Small intestine (tissue), 7 donors: ENCODE measurements around the gene CXCL1. TPM values are rescaled to one million over a fixed set of nuclear protein-coding genes. Genes with fewer than 3 reads are reported as not detected.

Experiments
- DNase-seq, 2 donors: peaks; one replicate each; pipeline versions ENCODE4 v3.0.0 to v3.0.0-alpha.2; 2013
- FAIRE-seq: peaks from 2 replicates; lab custom pipeline; 2012; peaks lifted over from hg19 to GRCh38; lab: Jason Lieb, UNC
- H3K27ac ChIP-seq, 3 donors: one replicate each; pipeline ENCODE4 v1.5.1; 2013; ENCODE audit warnings: low read length in 2 of 3, mild to moderate bottlenecking in 2 of 3, control low read depth in 1 of 3, inconsistent platforms in 1 of 3, low read depth in 1 of 3, moderate library complexity in 1 of 3
- H3K27me3 ChIP-seq, 3 donors: one replicate each; pipeline ENCODE4 v1.6.1; 2013; ENCODE audit warnings: low read length in 3 of 3, inconsistent platforms in 1 of 3; ENCODE audit not compliant: control insufficient read depth in 3 of 3, insufficient read depth in 3 of 3
- H3K36me3 ChIP-seq, 3 donors: one replicate each; pipeline ENCODE4 v1.6.1; 2013; ENCODE audit warnings: low read length in 3 of 3, inconsistent platforms in 1 of 3, low read depth in 1 of 3, mild to moderate bottlenecking in 1 of 3, moderate library complexity in 1 of 3; ENCODE audit not compliant: control insufficient read depth in 3 of 3, insufficient read depth in 2 of 3
- H3K4me1 ChIP-seq, 3 donors: one replicate each; pipeline ENCODE4 v1.6.1; 2013; ENCODE audit warnings: low read length in 2 of 3, inconsistent platforms in 1 of 3, low read depth in 1 of 3, mild to moderate bottlenecking in 1 of 3, moderate library complexity in 1 of 3; ENCODE audit not compliant: control insufficient read depth in 3 of 3, insufficient read depth in 2 of 3
- H3K4me3 ChIP-seq, 3 donors: one replicate each; pipeline ENCODE4 v1.5.1; 2013; ENCODE audit warnings: low read length in 3 of 3, control low read depth in 1 of 3, inconsistent platforms in 1 of 3, low read depth in 1 of 3, mild to moderate bottlenecking in 1 of 3, moderate library complexity in 1 of 3
- H3K9me3 ChIP-seq, 2 donors: one replicate each; pipeline ENCODE4 v1.6.1; 2013; ENCODE audit warnings: low read depth in 1 of 2, low read length in 1 of 2; ENCODE audit not compliant: control insufficient read depth in 2 of 2, insufficient read depth in 1 of 2
- WGBS, 3 donors: extraction: QIAGEN DNeasy Blood & Tissue Kit; methylation state at CpG; one replicate each; pipeline ENCODE4 v1.1.7; 2013; 5-methylcytosine and 5-hydroxymethylcytosine counted together
- polyA plus RNA-seq, 4 donors: library from polyadenylated mRNA; stranded (reverse) in 3 of 4; unstranded in 1 of 4; fragments of 200-250 nt in 3 of 4; fragments of 120-200 nt in 1 of 4; gene quantifications; one replicate each; pipeline versions ENCODE4 v1.2.1 to v1.2.3, GENCODE V29; 2013
- donor health status: healthy with polysubstance abuse.
- donor health status: control.
- donor health status: control.
- donor health status: Bipolar disorder and iron deficiency.
- donor health status: healthy.

CXCL1 gene
- polyA plus RNA-seq, 4 donors = 2.9 to 13.8 (median 10.1) TPM

- no peaks in the 10 kb centered on the region for H3K4me1 ChIP-seq
- WGBS, 3 donors = 64 to 87% (median 69%) methylated on average over 4 of the region's 4 CpGs
- no peak for FAIRE-seq
- H3K36me3 ChIP-seq = no peaks in the 10 kb centered on the region
- no peaks in the 10 kb centered on the region for H3K27me3 ChIP-seq
- H3K9me3 ChIP-seq = no peaks in the 10 kb centered on the region
- H3K27ac ChIP-seq = no peak overlapping the region
- H3K4me3 ChIP-seq = no peak overlapping the region
- DNase-seq = no peak
Observed at GRCh38 chr4:73904491-73904890, 35.3 kb downstream of the CXCL1 start.

GRCh38 chr4:73908965-73909364, 39.8 kb downstream of the CXCL1 start:
- no peaks in the 10 kb centered on the region for H3K27me3 ChIP-seq
- H3K4me1 ChIP-seq = no peaks in the 10 kb centered on the region
- H3K27ac ChIP-seq = no peak overlapping the region
- no peak for DNase-seq
- H3K36me3 ChIP-seq = no peaks in the 10 kb centered on the region
- H3K4me3 ChIP-seq = no peak overlapping the region
- no peaks in the 10 kb centered on the region for H3K9me3 ChIP-seq
- no peak for FAIRE-seq

GRCh38 chr4:73911746-73912145, 42.6 kb downstream of the CXCL1 start:
- H3K4me1 ChIP-seq = no peaks in the 10 kb centered on the region
- H3K27me3 ChIP-seq = no peaks in the 10 kb centered on the region
- no peak overlapping the region for H3K4me3 ChIP-seq
- H3K27ac ChIP-seq = no peak overlapping the region
- no peaks in the 10 kb centered on the region for H3K9me3 ChIP-seq
- FAIRE-seq (no peak), DNase-seq (no peak)
- no peaks in the 10 kb centered on the region for H3K36me3 ChIP-seq

- 0 to 37% (median 6%) methylated on average over 1 of the region's 1 CpG for WGBS, 3 donors
- DNase-seq (no peak), FAIRE-seq (no peak)
- H3K4me3 ChIP-seq = no peak overlapping the region
- H3K4me1 ChIP-seq = no peaks in the 10 kb centered on the region
- no peak overlapping the region for H3K27ac ChIP-seq
- H3K27me3 ChIP-seq = no peaks in the 10 kb centered on the region
- H3K9me3 ChIP-seq = no peaks in the 10 kb centered on the region
- H3K36me3 ChIP-seq = no peaks in the 10 kb centered on the region
Observed at GRCh38 chr4:73912191-73912590, 43.0 kb downstream of the CXCL1 start.

GRCh38 chr4:73914071-73914470, 44.9 kb downstream of the CXCL1 start:
- Histone ChIP-seq H3K9me3 (no peaks in the 10 kb centered on the region), H3K4me1 (no peaks in the 10 kb centered on the region), H3K27me3 (no peaks in the 10 kb centered on the region), H3K36me3 (no peaks in the 10 kb centered on the region), H3K27ac (no peak overlapping the region), H3K4me3 (no peak overlapping the region)
- no peak for FAIRE-seq
- no peak for DNase-seq
- 59 to 75% (median 75%) methylated on average over 1 of the region's 1 CpG for WGBS, 3 donors

- Histone ChIP-seq H3K27ac (no peak overlapping the region), H3K4me1 (no peaks in the 10 kb centered on the region), H3K9me3 (no peaks in the 10 kb centered on the region), H3K36me3 (no peaks in the 10 kb centered on the region), H3K27me3 (no peaks in the 10 kb centered on the region), H3K4me3 (no peak overlapping the region)
- FAIRE-seq (no peak), DNase-seq (no peak)
- 85 to 96% (median 94%) methylated on average over 1 of the region's 1 CpG for WGBS, 3 donors
Observed at GRCh38 chr4:73916172-73916925, 47.2 kb downstream of the CXCL1 start.

- Histone ChIP-seq H3K4me3 (no peak overlapping the region), H3K4me1 (no peaks in the 10 kb centered on the region), H3K27me3 (no peaks in the 10 kb centered on the region), H3K9me3 (no peaks in the 10 kb centered on the region), H3K36me3 (no peaks in the 10 kb centered on the region), H3K27ac (no peak overlapping the region)
- DNase-seq (no peak), FAIRE-seq (no peak)
- WGBS, 3 donors = 68 to 83% (median 71%) methylated on average over 2 of the region's 2 CpGs
Observed at GRCh38 chr4:73917081-73917501, 47.9 kb downstream of the CXCL1 start.

- H3K4me3 ChIP-seq = no peak overlapping the region
- 51 to 80% (median 66%) methylated on average over 2 of the region's 2 CpGs for WGBS, 3 donors
- DNase-seq (no peak), FAIRE-seq (no peak)
- H3K27ac ChIP-seq = no peak overlapping the region
- no peaks in the 10 kb centered on the region for H3K9me3 ChIP-seq
- H3K4me1 ChIP-seq = no peaks in the 10 kb centered on the region
- H3K27me3 ChIP-seq = no peaks in the 10 kb centered on the region
- no peaks in the 10 kb centered on the region for H3K36me3 ChIP-seq
Observed at GRCh38 chr4:73918058-73918457, 48.9 kb downstream of the CXCL1 start.

- no peak for FAIRE-seq
- H3K4me3 ChIP-seq = no peak overlapping the region
- WGBS, 3 donors = 87 to 91% (median 88%) methylated on average over 3 of the region's 3 CpGs
Observed at GRCh38 chr4:73919691-73920090, 50.5 kb downstream of the CXCL1 start.

More at GRCh38 chr4:73919691-73920090, 50.5 kb downstream of the CXCL1 start:
- H3K9me3 ChIP-seq = no peaks in the 10 kb centered on the region
- H3K4me1 ChIP-seq = no peaks in the 10 kb centered on the region
- H3K36me3 ChIP-seq = no peaks in the 10 kb centered on the region
- DNase-seq = no peak
- no peaks in the 10 kb centered on the region for H3K27me3 ChIP-seq
- H3K27ac ChIP-seq = no peak overlapping the region
